Fibroblast of skin of abdomen (primary cell): ENCODE data around the gene TAS2R16.
"Not testable (repeated sequence)": the region's sequence is repeated elsewhere in the genome, so short reads cannot be mapped to it uniquely, and the experiment has no call there.

Experiments used
- DNase-seq: peaks from one replicate; pipeline ENCODE4 v3.0.0-alpha.2; 2013

Gene TAS2R16

DNA sequence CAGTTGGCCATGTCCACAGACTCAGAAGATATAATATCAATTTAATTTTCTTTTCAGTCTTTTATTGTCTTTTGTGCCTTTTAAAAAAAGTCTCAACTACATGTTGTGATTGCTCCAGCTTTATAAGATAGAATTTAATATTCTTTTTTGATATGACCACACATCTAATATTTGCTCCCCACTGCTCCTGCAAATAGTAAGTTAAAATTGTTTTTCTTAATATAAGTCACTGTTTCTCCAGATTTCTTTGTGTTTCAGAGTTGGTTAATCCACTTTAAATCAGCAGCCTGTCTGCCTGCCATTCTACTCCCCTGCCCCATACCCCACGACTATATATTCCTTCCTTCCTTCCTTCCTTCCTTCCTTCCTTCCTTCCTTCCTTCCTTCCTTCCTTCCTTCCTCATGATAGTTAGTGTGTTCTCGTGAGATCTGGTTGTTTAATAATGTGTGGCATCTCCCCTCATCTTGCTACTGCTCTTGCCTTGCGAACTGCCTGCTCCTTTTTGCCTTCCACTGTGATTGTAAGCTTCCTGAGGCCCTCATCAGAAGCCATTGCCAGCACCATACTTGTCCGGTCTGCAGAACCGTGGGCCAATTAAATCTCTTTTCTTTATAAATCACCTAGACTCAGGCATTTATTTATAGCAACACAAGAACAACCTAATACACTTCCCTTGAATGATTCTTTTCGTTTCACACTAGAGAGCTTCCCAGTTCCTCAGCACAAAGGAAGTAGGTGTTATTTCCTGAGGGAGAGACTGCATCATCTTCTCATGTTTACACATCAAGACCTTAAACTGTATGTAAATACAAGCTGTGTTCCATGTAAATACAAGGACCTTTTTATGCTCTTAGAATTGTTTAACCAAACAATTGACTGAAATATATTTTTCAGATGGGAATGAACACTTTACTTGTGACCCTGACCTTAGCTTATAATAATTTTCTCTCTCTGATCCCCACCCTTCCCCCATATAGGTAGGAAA lies 24.5 kb downstream of the TAS2R16 start:
- no peak for DNase-seq

DNA sequence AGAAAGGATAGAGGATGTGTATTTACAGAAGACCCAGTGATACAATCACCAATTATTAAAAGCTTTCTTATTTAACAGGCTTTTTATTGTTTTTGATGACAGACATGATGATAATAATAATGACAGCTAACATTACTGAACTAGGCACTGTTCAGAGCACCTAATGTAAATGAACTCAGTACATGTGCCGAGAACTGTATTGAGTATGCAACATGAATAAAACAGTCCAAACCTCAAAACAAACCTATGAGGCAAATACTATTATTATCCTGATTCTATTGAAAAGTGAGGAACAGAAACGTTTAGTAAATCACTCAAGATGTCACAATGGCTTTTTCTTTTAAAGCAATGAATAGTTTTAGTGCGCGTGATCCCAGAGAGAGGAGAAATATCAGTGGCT lies 27.1 kb downstream of the TAS2R16 start:
- no peak for DNase-seq

GRCh38 chr7:122965306-122965705 lies 30.2 kb downstream of the TAS2R16 start:
- DNase-seq: no peak

- not testable (repeated sequence) for DNase-seq
These were observed 41.8 kb downstream of the TAS2R16 start for GRCh38 chr7:122953678-122954077.

GRCh38 chr7:122951006-122951405 lies 44.5 kb downstream of the TAS2R16 start:
- DNase-seq: no peak

DNA sequence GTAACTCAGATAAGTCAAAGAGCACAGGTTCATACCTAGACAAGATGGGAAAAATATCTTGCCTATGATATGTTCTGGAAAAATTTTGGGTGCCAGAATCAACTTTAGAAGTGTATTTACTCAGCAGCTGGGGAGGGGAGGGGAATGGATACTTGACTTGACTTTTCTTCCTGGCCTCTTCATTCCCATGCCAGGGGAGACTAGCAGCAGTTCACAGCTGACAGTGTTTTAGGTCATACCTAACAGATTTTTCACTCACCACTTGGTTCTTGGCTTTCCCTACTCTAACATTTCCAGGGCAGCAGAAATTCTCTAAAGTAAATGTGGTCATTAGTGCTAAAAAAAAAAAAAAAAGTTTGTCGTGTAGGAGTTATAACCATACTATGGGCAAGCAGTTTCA lies 46.3 kb downstream of the TAS2R16 start:
- DNase-seq: no peak
